NCI-H2227 (cell line): ENCODE measurements around the gene TRIAP1.
"Not testable (repeated sequence)": the region's sequence is repeated elsewhere in the genome, so short reads cannot be mapped to it uniquely, and the experiment has no call there.

Source experiments
- DNase-seq: peaks from one replicate; lab custom pipeline; 2025; ENCODE audit not compliant: unreplicated experiment; lab: John Stamatoyannopoulos, UW

Gene TRIAP1

DNA sequence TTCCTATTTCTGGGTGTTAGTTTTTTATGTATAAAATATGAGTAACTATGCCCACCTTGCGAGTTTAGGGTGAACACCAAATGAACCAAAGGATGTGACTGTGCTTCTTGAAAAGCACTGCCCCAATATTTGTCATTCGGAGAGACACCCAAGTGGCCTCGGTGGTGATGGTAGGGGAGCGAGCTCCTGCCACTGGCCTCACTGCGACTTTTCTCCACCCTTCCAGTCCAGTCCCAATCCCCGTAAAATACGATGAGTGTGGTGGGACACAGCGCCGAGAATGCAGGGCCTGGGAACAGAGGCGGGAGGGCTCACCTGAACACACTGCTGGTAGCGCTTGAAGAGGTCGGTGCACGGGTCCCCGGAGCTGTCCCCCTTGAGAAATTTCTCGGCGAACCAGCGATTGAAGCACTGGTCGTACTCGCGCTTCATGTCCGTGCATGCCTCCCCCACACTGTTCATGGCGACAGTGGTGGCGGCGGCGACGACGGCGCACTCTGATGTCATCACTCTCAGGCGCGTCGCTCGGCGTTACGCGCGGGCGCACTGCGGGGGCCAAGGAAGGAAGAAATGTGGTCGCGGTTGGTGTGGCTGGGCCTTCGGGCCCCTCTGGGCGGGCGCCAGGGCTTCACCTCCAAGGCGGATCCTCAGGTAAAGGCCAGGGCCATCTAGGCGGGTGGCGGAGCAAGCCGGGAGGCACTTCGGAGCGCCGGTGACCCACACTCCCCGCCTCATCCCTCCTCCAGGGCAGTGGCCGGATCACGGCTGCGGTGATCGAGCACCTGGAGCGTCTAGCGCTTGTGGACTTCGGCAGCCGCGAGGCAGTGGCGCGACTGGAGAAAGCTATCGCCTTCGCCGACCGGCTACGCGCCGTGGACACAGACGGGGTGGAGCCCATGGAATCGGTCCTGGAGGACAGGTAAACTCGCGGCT is at the start of gene TRIAP1, which contains the start of gene GATC:
Gene TRIAP1, minus strand, starts transcription at position 474 of the 933 bp plus-strand sequence. Its CDS starts 12 bp downstream, at position 462.
Gene GATC, plus strand, starts transcription at position 534 of the 933 bp plus-strand sequence. Its CDS starts 37 bp downstream, at position 571.
- peak; percentile 93 for DNase-seq

DNA sequence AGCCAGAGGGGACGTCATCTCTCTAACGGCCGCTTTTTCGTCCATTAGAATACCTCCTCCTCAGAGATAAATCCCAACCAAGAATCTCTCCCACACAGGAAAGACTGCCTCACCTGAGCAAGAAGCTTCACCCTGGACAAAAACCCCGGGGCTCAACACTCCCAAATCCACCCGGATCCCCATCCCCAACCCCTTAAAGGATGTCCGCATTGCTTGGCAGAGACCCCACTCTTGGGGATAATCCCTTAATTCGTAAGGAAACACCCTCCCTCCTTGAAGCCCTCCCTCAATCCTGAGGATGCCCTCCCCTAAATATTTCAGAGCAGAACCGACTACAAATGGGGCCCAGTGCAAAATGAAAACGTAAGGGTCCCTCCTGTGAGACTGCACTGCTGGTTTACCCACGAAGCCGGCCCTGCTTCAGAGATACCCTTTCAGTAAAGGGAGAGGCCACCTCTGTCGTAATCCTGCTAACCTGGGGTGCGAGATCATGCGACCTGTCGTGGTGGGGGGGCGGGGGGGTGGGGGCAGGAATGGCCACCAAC is 49.1 kb upstream of the TRIAP1 start:
- DNase-seq: no peak

GRCh38 chr12:120490833-120491512 is 44.8 kb upstream of the TRIAP1 start:
- DNase-seq: no peak

GRCh38 chr12:120490325-120490724 is 44.1 kb upstream of the TRIAP1 start:
- DNase-seq: no peak

- DNase-seq: no peak
Measured at GRCh38 chr12:120489018-120489417, 42.8 kb upstream of the TRIAP1 start.

- no peak for DNase-seq
Measured at GRCh38 chr12:120488057-120488640, 42.0 kb upstream of the TRIAP1 start.

DNA sequence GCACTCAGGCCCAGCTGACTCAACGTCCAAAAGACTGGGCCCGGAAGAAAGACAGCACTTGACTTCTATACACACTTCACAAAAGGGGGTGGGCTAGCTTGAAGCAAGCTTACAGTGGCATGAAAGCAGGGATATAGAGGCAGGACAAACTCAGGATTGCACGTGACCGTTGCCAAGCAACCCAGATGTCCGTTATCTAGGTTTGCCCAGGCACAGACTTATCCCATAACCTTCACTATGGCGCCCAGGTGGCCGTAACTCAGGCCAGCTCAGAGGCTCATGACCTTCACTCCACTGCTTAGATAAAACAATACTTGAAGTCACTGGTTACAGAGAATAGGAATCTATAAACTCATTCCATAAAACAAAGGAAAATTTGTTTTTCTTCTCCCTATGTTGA is 41.4 kb upstream of the TRIAP1 start:
- not testable (repeated sequence) for DNase-seq

DNA sequence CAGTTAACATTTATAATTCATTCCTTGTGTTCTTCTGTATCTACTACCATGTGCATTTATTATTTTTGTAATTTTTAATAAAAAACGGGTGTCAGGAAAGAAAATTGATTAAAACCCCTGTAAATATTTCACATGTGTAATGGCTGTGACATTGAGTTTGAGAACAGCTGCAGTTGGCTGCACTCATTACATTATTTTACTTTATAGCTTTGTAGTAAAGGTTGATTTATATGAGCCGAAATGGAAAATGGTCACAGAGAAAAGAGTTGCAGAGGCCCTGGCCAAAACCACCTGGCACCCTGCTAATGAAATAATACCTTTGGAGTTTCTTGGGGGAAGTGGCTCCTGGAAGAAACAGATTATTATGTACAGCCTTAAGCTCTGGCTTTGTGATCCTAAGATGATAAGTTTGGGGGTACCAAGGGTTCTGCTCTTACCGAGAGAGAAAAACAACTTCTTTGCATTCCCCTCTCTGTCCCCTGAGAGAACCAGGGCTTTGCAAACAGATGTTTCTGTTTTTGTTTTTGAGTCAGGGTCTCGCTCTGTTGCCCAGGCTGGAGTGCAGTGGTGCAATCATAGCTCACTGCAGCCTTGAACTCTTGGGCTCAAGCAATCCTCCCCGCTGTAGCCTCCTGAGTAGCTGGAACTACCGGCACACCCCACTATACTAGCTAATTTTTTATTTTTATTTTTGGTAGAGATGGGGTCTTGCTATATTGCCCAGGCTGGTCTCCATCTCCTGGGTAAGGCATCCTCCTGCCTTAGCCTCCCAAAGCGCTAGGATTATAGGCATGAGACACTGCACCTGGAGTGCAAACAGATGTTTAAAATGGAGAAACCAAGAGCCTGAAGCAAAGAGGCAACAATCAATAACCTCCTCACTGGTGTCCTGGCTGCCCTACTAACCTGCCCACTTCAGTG is 40.0 kb upstream of the TRIAP1 start:
- DNase-seq: no peak

- no peak for DNase-seq
Measured at GRCh38 chr12:120483621-120484020, 37.4 kb upstream of the TRIAP1 start.

- DNase-seq: no peak
Measured at GRCh38 chr12:120481022-120481767, 35.0 kb upstream of the TRIAP1 start.

DNA sequence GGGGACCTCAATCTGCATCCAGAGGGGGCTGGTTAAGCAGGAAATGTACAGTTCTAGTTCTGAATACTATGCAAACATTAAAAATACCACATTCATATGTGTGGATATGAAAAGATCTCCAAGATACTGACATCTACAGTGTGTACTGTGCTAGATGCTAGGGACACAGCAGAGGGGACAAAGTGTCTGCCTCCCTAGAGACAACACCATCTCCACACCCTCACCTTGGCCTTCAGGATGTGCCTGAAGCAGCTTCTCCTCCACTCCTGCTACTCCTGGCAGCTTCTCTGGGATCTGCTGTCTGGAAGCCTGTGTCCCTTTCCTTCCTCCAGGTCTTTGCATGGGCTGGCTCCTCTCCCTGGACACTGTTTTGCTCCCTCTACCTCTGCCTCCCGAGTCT is 34.0 kb upstream of the TRIAP1 start:
- no peak for DNase-seq

- no peak for DNase-seq
Measured at GRCh38 chr12:120479458-120479857, 33.3 kb upstream of the TRIAP1 start.

GRCh38 chr12:120475643-120476042 is 29.5 kb upstream of the TRIAP1 start:
- DNase-seq: no peak

GRCh38 chr12:120474616-120474960 is 28.4 kb upstream of the TRIAP1 start:
- DNase-seq: no peak

DNA sequence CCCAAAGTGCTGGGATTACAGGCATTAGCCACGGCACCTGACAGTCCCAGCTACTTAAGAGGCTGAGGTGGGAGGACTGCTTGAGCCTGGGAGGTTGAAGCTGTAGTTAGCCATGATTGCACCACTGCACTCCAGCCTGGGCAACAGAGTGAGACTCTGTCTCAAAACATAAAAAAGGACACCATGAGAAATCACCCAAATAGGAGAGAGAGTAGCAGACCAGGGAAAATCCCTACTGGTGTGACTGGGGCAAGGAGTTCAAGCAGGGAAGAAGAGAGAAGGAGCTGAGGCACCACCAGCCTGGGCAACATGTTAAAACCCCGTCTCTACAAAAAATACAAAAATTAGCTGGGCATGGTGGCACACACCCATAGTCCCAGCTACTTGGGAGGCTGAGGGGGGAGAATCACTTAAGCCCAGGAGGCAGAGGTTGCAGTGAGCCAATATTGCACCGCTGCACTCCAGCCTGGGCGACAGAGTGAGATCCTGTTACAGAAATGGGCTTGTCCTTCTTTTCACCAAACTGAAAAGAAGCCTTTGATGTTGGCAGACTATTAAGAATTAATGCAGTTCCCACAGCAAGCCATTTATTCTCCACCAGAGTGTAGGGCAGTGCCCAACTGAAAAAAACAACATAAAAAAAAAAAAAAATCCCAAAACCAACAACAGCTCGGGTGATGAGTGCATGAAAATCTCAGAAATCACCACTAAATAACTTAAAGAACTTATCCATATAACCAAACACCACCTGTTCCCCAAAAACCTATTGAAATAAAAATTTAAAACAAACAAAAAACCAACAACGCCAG is 27.8 kb upstream of the TRIAP1 start:
- DNase-seq: no peak

- no peak for DNase-seq
Measured at GRCh38 chr12:120472521-120472920, 26.3 kb upstream of the TRIAP1 start.

- peak; percentile 49 for DNase-seq
Measured at GRCh38 chr12:120470150-120470784, 24.1 kb upstream of the TRIAP1 start.

- DNase-seq: peak; percentile 98
Measured at GRCh38 chr12:120469450-120470149, 23.4 kb upstream of the TRIAP1 start, which contains the start of gene SRSF9. TSS of gene SRSF9 (minus strand) at chr12:120469748. CDS start at chr12:120469609, 139 bp downstream.
